IgD-negative memory B cell (primary cell): ENCODE results near the gene TMEM164. TPM values are rescaled to one million over a fixed set of nuclear protein-coding genes. Genes with fewer than 3 reads are reported as not detected.
A peak's percentile ranks its signal among the peaks of the same experiment; 100 is the strongest.
"Not testable (repeated sequence)": the region's sequence is repeated elsewhere in the genome, so short reads cannot be mapped to it uniquely, and the experiment has no call there.

ENCODE experiments used
- H3K27ac Mint-ChIP-seq, 3 donors: one replicate each; pipeline ENCODE4 v1.8.0; 2020 to 2022; ENCODE audit warnings: mild to moderate bottlenecking in 3 of 3, mixed read lengths in 3 of 3, moderate library complexity in 1 of 3
- H3K27me3 Mint-ChIP-seq: one replicate; pipeline ENCODE4 v1.8.0; 2021; ENCODE audit warnings: mixed read lengths
- H3K36me3 Mint-ChIP-seq: one replicate; pipeline ENCODE4 v1.8.0; 2020; ENCODE audit warnings: mild to moderate bottlenecking, mixed read lengths
- H3K4me1 Mint-ChIP-seq, 3 donors: one replicate each; pipeline ENCODE4 v1.8.0; 2020 to 2022; ENCODE audit warnings: mixed read lengths in 3 of 3, mild to moderate bottlenecking in 1 of 3
- H3K4me3 Mint-ChIP-seq, 4 donors: one replicate each; pipeline ENCODE4 v1.8.0; 2020 to 2022; ENCODE audit warnings: mild to moderate bottlenecking in 4 of 4, mixed read lengths in 4 of 4, moderate library complexity in 3 of 4
- H3K9me3 Mint-ChIP-seq, 3 donors: one replicate each; pipeline ENCODE4 v1.8.0; 2020 to 2021; ENCODE audit warnings: mixed read lengths in 3 of 3, mild to moderate bottlenecking in 1 of 3
- polyA plus RNA-seq: library from polyadenylated mRNA; unstranded; fragments of 300-500 nt; fragmentation: Illumina TruSeq; gene quantifications from one replicate; pipeline ENCODE4 v1.2.3, GENCODE V29; 2021

The TMEM164 gene
- polyA plus RNA-seq, 1 donor from 2014 or later = 1.4 TPM

- H3K27ac Mint-ChIP-seq = no peak overlapping the region
Observed at GRCh38 chrX:110142096-110142495, 139.2 kb downstream of the TMEM164 start.

GRCh38 chrX:110143454-110144210, 140.7 kb downstream of the TMEM164 start:
- Mint-ChIP-seq H3K9me3 (peaks cover 0 to 2% (median 0%) of the 10 kb centered on the region in 3 donors), H3K4me3 (no peak overlapping the region), H3K4me1 (peaks cover 0 to 2% (median 0%) of the 10 kb centered on the region in 3 donors), H3K27ac (no peak overlapping the region), H3K36me3 (no peaks in the 10 kb centered on the region), H3K27me3 (no peaks in the 10 kb centered on the region)

More at GRCh38 chrX:110142096-110142495, 139.2 kb downstream of the TMEM164 start:
- Mint-ChIP-seq H3K27me3 (no peaks in the 10 kb centered on the region), H3K4me3 (no peak overlapping the region), H3K4me1 (peaks cover 0 to 2% (median 0%) of the 10 kb centered on the region in 3 donors), H3K36me3 (no peaks in the 10 kb centered on the region), H3K9me3 (peaks cover 0 to 2% (median 0%) of the 10 kb centered on the region in 3 donors)

GRCh38 chrX:110145311-110145710, 142.4 kb downstream of the TMEM164 start:
- H3K27me3 Mint-ChIP-seq = no peaks in the 10 kb centered on the region
- H3K4me1 Mint-ChIP-seq = peaks cover 0 to 2% (median 0%) of the 10 kb centered on the region in 3 donors
- H3K27ac Mint-ChIP-seq = peak overlapping the region in 1 of 3 donors; percentile 42
- H3K9me3 Mint-ChIP-seq = peaks cover 0 to 2% (median 0%) of the 10 kb centered on the region in 3 donors
- H3K36me3 Mint-ChIP-seq = no peaks in the 10 kb centered on the region
- no peak overlapping the region for H3K4me3 Mint-ChIP-seq

GRCh38 chrX:110145854-110146253, 142.9 kb downstream of the TMEM164 start:
- no peak overlapping the region for H3K27ac Mint-ChIP-seq

GRCh38 chrX:110146521-110146920, 143.6 kb downstream of the TMEM164 start:
- no peak overlapping the region for H3K4me3 Mint-ChIP-seq
- H3K27ac Mint-ChIP-seq = no peak overlapping the region
- no peaks in the 10 kb centered on the region for H3K9me3 Mint-ChIP-seq
- no peaks in the 10 kb centered on the region for H3K27me3 Mint-ChIP-seq
- H3K4me1 Mint-ChIP-seq = peaks cover 0 to 2% (median 0%) of the 10 kb centered on the region in 3 donors
- H3K36me3 Mint-ChIP-seq = no peaks in the 10 kb centered on the region

More at GRCh38 chrX:110145854-110146253, 142.9 kb downstream of the TMEM164 start:
- peaks cover 0 to 2% (median 0%) of the 10 kb centered on the region in 3 donors for H3K9me3 Mint-ChIP-seq
- H3K36me3 Mint-ChIP-seq = no peaks in the 10 kb centered on the region
- peaks cover 0 to 2% (median 0%) of the 10 kb centered on the region in 3 donors for H3K4me1 Mint-ChIP-seq
- H3K4me3 Mint-ChIP-seq = no peak overlapping the region
- H3K27me3 Mint-ChIP-seq = no peaks in the 10 kb centered on the region

GRCh38 chrX:110153244-110153643, 150.3 kb downstream of the TMEM164 start:
- H3K27ac Mint-ChIP-seq = no peak overlapping the region
- peaks cover 2% of the 10 kb centered on the region for H3K27me3 Mint-ChIP-seq

GRCh38 chrX:110153896-110154295, 151.0 kb downstream of the TMEM164 start:
- no peak overlapping the region for H3K27ac Mint-ChIP-seq

More at GRCh38 chrX:110153244-110153643, 150.3 kb downstream of the TMEM164 start:
- peaks cover 0 to 2% (median 0%) of the 10 kb centered on the region in 3 donors for H3K4me1 Mint-ChIP-seq
- H3K36me3 Mint-ChIP-seq = no peaks in the 10 kb centered on the region
- no peak overlapping the region for H3K4me3 Mint-ChIP-seq
- H3K9me3 Mint-ChIP-seq = no peaks in the 10 kb centered on the region

GRCh38 chrX:110154328-110154727, 151.4 kb downstream of the TMEM164 start:
- not testable (repeated sequence) for H3K4me3 Mint-ChIP-seq, H3K9me3 Mint-ChIP-seq, H3K36me3 Mint-ChIP-seq, H3K27me3 Mint-ChIP-seq, H3K4me1 Mint-ChIP-seq, H3K27ac Mint-ChIP-seq

More at GRCh38 chrX:110153896-110154295, 151.0 kb downstream of the TMEM164 start:
- Mint-ChIP-seq H3K4me3 (no peak overlapping the region), H3K9me3 (no peaks in the 10 kb centered on the region), H3K4me1 (peaks cover under 1 to 2% (median 1%) of the 10 kb centered on the region in 3 donors), H3K36me3 (no peaks in the 10 kb centered on the region), H3K27me3 (peaks cover 2% of the 10 kb centered on the region)

GRCh38 chrX:110155759-110156158, 152.8 kb downstream of the TMEM164 start:
- H3K36me3 Mint-ChIP-seq = no peaks in the 10 kb centered on the region
- H3K9me3 Mint-ChIP-seq = no peaks in the 10 kb centered on the region
- H3K4me3 Mint-ChIP-seq = no peak overlapping the region
- peaks cover 2% of the 10 kb centered on the region for H3K27me3 Mint-ChIP-seq
- no peak overlapping the region for H3K27ac Mint-ChIP-seq
- peaks cover 9 to 12% (median 9%) of the 10 kb centered on the region in 3 donors for H3K4me1 Mint-ChIP-seq

- Mint-ChIP-seq H3K4me3 (no peak overlapping the region), H3K9me3 (no peaks in the 10 kb centered on the region), H3K27ac (no peak overlapping the region), H3K4me1 (peaks cover 9 to 12% (median 9%) of the 10 kb centered on the region in 3 donors), H3K36me3 (no peaks in the 10 kb centered on the region), H3K27me3 (peaks cover 2% of the 10 kb centered on the region)
Observed at GRCh38 chrX:110156167-110156754, 153.3 kb downstream of the TMEM164 start.

- Mint-ChIP-seq H3K4me3 (no peak overlapping the region), H3K4me1 (peaks cover 9 to 12% (median 9%) of the 10 kb centered on the region in 3 donors), H3K9me3 (no peaks in the 10 kb centered on the region), H3K27me3 (peaks cover 2% of the 10 kb centered on the region), H3K36me3 (no peaks in the 10 kb centered on the region), H3K27ac (no peak overlapping the region)
Observed at GRCh38 chrX:110157444-110157843, 154.5 kb downstream of the TMEM164 start.

GRCh38 chrX:110159235-110159634, 156.3 kb downstream of the TMEM164 start:
- Mint-ChIP-seq H3K27me3 (no peaks in the 10 kb centered on the region), H3K27ac (peak overlapping the region; percentile 5 to 69 (median 57)), H3K4me1 (peaks cover 9 to 12% (median 9%) of the 10 kb centered on the region in 3 donors), H3K4me3 (no peak overlapping the region), H3K9me3 (no peaks in the 10 kb centered on the region), H3K36me3 (no peaks in the 10 kb centered on the region)

GRCh38 chrX:110159865-110160264, 157.0 kb downstream of the TMEM164 start:
- Mint-ChIP-seq H3K36me3 (no peaks in the 10 kb centered on the region), H3K9me3 (no peaks in the 10 kb centered on the region), H3K4me1 (peaks cover 9 to 12% (median 9%) of the 10 kb centered on the region in 3 donors), H3K4me3 (no peak overlapping the region), H3K27me3 (no peaks in the 10 kb centered on the region), H3K27ac (peak overlapping the region; percentile 5 to 69 (median 36))

- peaks cover 8 to 12% (median 9%) of the 10 kb centered on the region in 3 donors for H3K4me1 Mint-ChIP-seq
- no peak overlapping the region for H3K27ac Mint-ChIP-seq
- no peaks in the 10 kb centered on the region for H3K27me3 Mint-ChIP-seq
- no peak overlapping the region for H3K4me3 Mint-ChIP-seq
- H3K36me3 Mint-ChIP-seq = no peaks in the 10 kb centered on the region
- H3K9me3 Mint-ChIP-seq = no peaks in the 10 kb centered on the region
Observed at GRCh38 chrX:110161361-110161686, 158.4 kb downstream of the TMEM164 start.

GRCh38 chrX:110162131-110162530, 159.2 kb downstream of the TMEM164 start:
- Mint-ChIP-seq H3K27me3 (no peaks in the 10 kb centered on the region), H3K36me3 (no peaks in the 10 kb centered on the region), H3K4me1 (peaks cover 8 to 12% (median 9%) of the 10 kb centered on the region in 3 donors), H3K4me3 (no peak overlapping the region), H3K27ac (no peak overlapping the region), H3K9me3 (no peaks in the 10 kb centered on the region)
